ENCODE data around the gene PDK2.

PDK2 gene

GRCh38 chr17:50087246-50087911 lies 7.8 kb upstream of the PDK2 start:
- TF ChIP-seq POLR2A (IDR thresholded peaks at IDR 0.05; ENCODE audit: low read depth, low read length) (no peak), POLR2AphosphoS5 (IDR thresholded peaks at IDR 0.05; ENCODE audit: low read depth, low read length) (no peak), TAF1 (IDR thresholded peaks at IDR 0.05; ENCODE audit: borderline replicate concordance, low read depth, low read length) (no peak)
- FAIRE-seq (peak; percentile 70), DNase-seq (ENCODE audit: insufficient read length) (peak; percentile 88)

GRCh38 chr17:50087912-50088405 lies 7.2 kb upstream of the PDK2 start:
- DNase-seq (ENCODE audit: insufficient read length) (no peak), FAIRE-seq (no peak)
- TF ChIP-seq TAF1 (IDR thresholded peaks at IDR 0.05; ENCODE audit: borderline replicate concordance, low read depth, low read length) (no peak), POLR2AphosphoS5 (IDR thresholded peaks at IDR 0.05; ENCODE audit: low read depth, low read length) (no peak), POLR2A (IDR thresholded peaks at IDR 0.05; ENCODE audit: low read depth, low read length) (no peak)

- DNase-seq (ENCODE audit: insufficient read length) (no peak), FAIRE-seq (no peak)
- no peak for TF ChIP-seq POLR2A (IDR thresholded peaks at IDR 0.05; ENCODE audit: low read depth, low read length)
- TF ChIP-seq TAF1 (IDR thresholded peaks at IDR 0.05; ENCODE audit: borderline replicate concordance, low read depth, low read length), result no peak
- no peak for TF ChIP-seq POLR2AphosphoS5 (IDR thresholded peaks at IDR 0.05; ENCODE audit: low read depth, low read length)
Observed at GRCh38 chr17:50088952-50089825, 6.0 kb upstream of the PDK2 start.

GRCh38 chr17:50090071-50090470 lies 5.1 kb upstream of the PDK2 start:
- TF ChIP-seq POLR2A (IDR thresholded peaks at IDR 0.05; ENCODE audit: low read depth, low read length) (no peak), TAF1 (IDR thresholded peaks at IDR 0.05; ENCODE audit: borderline replicate concordance, low read depth, low read length) (no peak), POLR2AphosphoS5 (IDR thresholded peaks at IDR 0.05; ENCODE audit: low read depth, low read length) (no peak)
- DNase-seq (ENCODE audit: insufficient read length) (no peak), FAIRE-seq (no peak)

- no peak for TF ChIP-seq TAF1 (IDR thresholded peaks at IDR 0.05; ENCODE audit: borderline replicate concordance, low read depth, low read length)
- no peak for TF ChIP-seq POLR2A (IDR thresholded peaks at IDR 0.05; ENCODE audit: low read depth, low read length)
- TF ChIP-seq POLR2AphosphoS5 (IDR thresholded peaks at IDR 0.05; ENCODE audit: low read depth, low read length), result no peak
- FAIRE-seq (no peak), DNase-seq (ENCODE audit: insufficient read length) (no peak)
Observed at GRCh38 chr17:50090971-50091917, 3.9 kb upstream of the PDK2 start.

GRCh38 chr17:50091918-50092285 lies 3.2 kb upstream of the PDK2 start:
- FAIRE-seq (no peak), DNase-seq (ENCODE audit: insufficient read length) (no peak)
- TF ChIP-seq POLR2AphosphoS5 (IDR thresholded peaks at IDR 0.05; ENCODE audit: low read depth, low read length), result no peak
- no peak for TF ChIP-seq POLR2A (IDR thresholded peaks at IDR 0.05; ENCODE audit: low read depth, low read length)
- TF ChIP-seq TAF1 (IDR thresholded peaks at IDR 0.05; ENCODE audit: borderline replicate concordance, low read depth, low read length), result no peak

GRCh38 chr17:50093246-50093645 lies 1.9 kb upstream of the PDK2 start:
- no peak for DNase-seq (ENCODE audit: insufficient read length)
- no peak for FAIRE-seq
- TF ChIP-seq POLR2AphosphoS5 (IDR thresholded peaks at IDR 0.05; ENCODE audit: low read depth, low read length), result no peak
- TF ChIP-seq POLR2A (IDR thresholded peaks at IDR 0.05; ENCODE audit: low read depth, low read length), result no peak
- TF ChIP-seq TAF1 (IDR thresholded peaks at IDR 0.05; ENCODE audit: borderline replicate concordance, low read depth, low read length), result no peak

- DNase-seq (ENCODE audit: insufficient read length), result no peak
Observed at GRCh38 chr17:50093807-50094206, 1.3 kb upstream of the PDK2 start.

GRCh38 chr17:50094243-50094752 lies 853 bp upstream of the PDK2 start:
- FAIRE-seq, result peak; percentile 48
- TF ChIP-seq TAF1 (IDR thresholded peaks at IDR 0.05; ENCODE audit: borderline replicate concordance, low read depth, low read length), result no peak
- no peak for TF ChIP-seq POLR2AphosphoS5 (IDR thresholded peaks at IDR 0.05; ENCODE audit: low read depth, low read length)
- no peak for TF ChIP-seq POLR2A (IDR thresholded peaks at IDR 0.05; ENCODE audit: low read depth, low read length)
- peak; percentile 64 for DNase-seq (ENCODE audit: insufficient read length)

More at GRCh38 chr17:50093807-50094206, 1.3 kb upstream of the PDK2 start:
- FAIRE-seq, result no peak
- TF ChIP-seq POLR2A (IDR thresholded peaks at IDR 0.05; ENCODE audit: low read depth, low read length), result no peak
- TF ChIP-seq TAF1 (IDR thresholded peaks at IDR 0.05; ENCODE audit: borderline replicate concordance, low read depth, low read length), result no peak
- TF ChIP-seq POLR2AphosphoS5 (IDR thresholded peaks at IDR 0.05; ENCODE audit: low read depth, low read length), result no peak

GRCh38 chr17:50095626-50096037 lies 481 bp downstream of the PDK2 start:
- no peak for TF ChIP-seq POLR2AphosphoS5 (IDR thresholded peaks at IDR 0.05; ENCODE audit: low read depth, low read length)
- TF ChIP-seq POLR2A (IDR thresholded peaks at IDR 0.05; ENCODE audit: low read depth, low read length), result no peak
- no peak for TF ChIP-seq TAF1 (IDR thresholded peaks at IDR 0.05; ENCODE audit: borderline replicate concordance, low read depth, low read length)
- FAIRE-seq (no peak), DNase-seq (ENCODE audit: insufficient read length) (no peak)
